ENCODE data around the gene TOGARAM1.

GRCh38 chr14:44944107-44944506 lies 17.9 kb upstream of the TOGARAM1 start:
- TF ChIP-seq CTCF (IDR thresholded peaks at IDR 0.05 in 4 of 5, conservative IDR thresholded peaks at IDR 0.05 in 1 of 5) = no peak
- no peak for TF ChIP-seq POLR2A (IDR thresholded peaks at IDR 0.05)

All from gastrocnemius medialis (tissue), 4 donors.